22Rv1 (cell line): ENCODE data around the gene EPB41L4B.
A peak's percentile ranks its signal among the peaks of the same experiment; 100 is the strongest.

Experiments used
- H3K27ac ChIP-seq: fragments of 450-650 bp; 2 replicates; pipeline ENCODE4 v1.5.1; 2017
- CTCF ChIP-seq: fragments of 450-650 bp; IDR thresholded peaks from 2 replicates; pipeline ENCODE4 v1.5.1; 2017; ENCODE audit warnings: mild to moderate bottlenecking
- ZFX ChIP-seq: fragments of 450-650 bp; IDR thresholded peaks from 2 replicates; pipeline ENCODE4 v1.6.1; 2017; ENCODE audit warnings: antibody characterized with exemption, borderline replicate concordance

Gene EPB41L4B

DNA sequence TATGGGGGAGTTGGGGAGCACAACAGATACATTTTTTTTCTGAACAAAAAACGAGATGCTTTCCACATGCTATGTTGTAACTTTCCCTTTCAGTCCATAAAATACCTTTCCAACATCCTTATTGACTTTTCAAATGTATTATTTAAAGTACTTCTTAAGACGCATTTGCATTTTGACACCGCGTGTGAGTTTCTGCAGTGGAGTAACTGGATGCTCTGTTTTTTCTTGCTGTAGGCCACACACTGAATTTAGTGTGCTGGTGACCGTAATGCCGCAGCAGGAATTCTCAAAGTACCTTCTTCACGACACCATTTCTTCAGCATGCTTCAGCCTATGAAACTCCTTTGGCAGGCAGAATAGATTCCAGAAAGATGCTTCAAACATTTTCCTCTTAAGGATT is 14.3 kb upstream of the EPB41L4B start:
- TF ChIP-seq ZFX: no peak
- TF ChIP-seq CTCF: no peak

DNA sequence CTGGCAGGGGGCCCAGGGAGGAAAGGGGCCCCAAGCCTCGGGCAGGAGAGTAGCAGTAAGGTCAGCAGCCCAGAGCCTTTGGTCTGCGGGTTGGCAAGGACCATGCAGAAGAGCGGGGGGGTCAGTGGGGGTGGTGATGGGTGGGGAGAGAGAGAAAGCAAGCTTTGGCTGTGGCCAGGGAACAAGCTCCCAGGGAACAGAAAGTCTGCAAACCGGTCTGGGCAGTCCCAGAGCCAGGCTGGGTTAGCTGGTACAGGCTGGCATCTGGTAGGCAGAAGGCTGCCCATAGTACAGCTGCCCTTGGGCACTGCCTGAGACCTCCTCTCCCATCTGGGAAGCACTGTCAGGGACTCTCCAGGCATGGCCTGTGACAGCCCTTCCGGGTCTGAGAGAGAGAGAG is 10.5 kb upstream of the EPB41L4B start:
- H3K27ac ChIP-seq: peak overlapping the region; percentile 74
- no peak for TF ChIP-seq CTCF
- TF ChIP-seq ZFX: no peak

More for the DNA sequence above, 14.3 kb upstream of the EPB41L4B start:
- no peak overlapping the region for H3K27ac ChIP-seq

DNA sequence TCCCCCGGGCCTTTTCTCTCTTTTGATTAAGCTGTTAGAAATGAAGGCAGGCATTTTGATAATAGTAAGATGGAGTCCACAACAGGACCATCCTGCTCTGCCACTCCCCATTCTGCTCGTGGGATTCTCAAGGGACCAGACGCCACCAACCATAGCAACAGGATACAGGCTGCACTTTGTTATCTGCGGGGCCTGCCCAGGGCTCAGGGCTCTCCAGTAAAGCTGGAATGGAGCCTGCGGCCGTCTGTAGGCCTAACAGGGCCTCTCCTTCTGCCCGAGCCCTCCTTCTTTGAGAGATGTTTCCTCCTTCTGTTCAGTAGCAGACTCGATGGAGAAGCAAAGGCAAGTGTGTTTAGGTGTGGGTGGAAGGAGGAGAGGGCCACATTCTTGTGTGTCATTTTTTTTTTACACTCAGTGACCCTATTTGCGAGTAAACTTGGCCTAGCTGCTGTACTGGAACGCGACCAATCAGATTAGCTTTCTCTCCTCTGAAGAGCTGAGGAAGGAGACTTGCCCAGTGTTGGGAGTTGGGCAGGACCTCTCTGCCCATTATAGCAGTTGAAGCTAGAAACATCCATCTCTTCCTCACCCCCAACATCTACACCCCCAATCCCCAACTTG is 8.9 kb upstream of the EPB41L4B start:
- H3K27ac ChIP-seq: peak overlapping the region; percentile 74
- no peak for TF ChIP-seq CTCF
- no peak for TF ChIP-seq ZFX

GRCh38 chr9:109328978-109329637 is 8.2 kb upstream of the EPB41L4B start:
- peak overlapping the region; percentile 74 for H3K27ac ChIP-seq
- TF ChIP-seq CTCF (no peak), ZFX (no peak)

GRCh38 chr9:109325089-109325488 is 4.2 kb upstream of the EPB41L4B start:
- TF ChIP-seq CTCF (no peak), ZFX (no peak)

GRCh38 chr9:109323771-109324170 is 2.9 kb upstream of the EPB41L4B start:
- TF ChIP-seq ZFX: no peak
- no peak for TF ChIP-seq CTCF
- H3K27ac ChIP-seq: no peak overlapping the region

More at GRCh38 chr9:109325089-109325488, 4.2 kb upstream of the EPB41L4B start:
- H3K27ac ChIP-seq: no peak overlapping the region

GRCh38 chr9:109321727-109322126 is 868 bp upstream of the EPB41L4B start:
- no peak overlapping the region for H3K27ac ChIP-seq
- no peak for TF ChIP-seq CTCF
- no peak for TF ChIP-seq ZFX
